C4-2B (cell line): ENCODE results near the gene POR.

Source experiments
- CTCF ChIP-seq: fragments of 450-650 bp; conservative IDR thresholded peaks from 2 replicates; pipeline ENCODE4 v1.5.1; 2017; ENCODE audit warnings: mild to moderate bottlenecking
- ZFX ChIP-seq: fragments of 450-650 bp; IDR thresholded peaks from 2 replicates; pipeline ENCODE4 v1.6.1; 2017

DNA sequence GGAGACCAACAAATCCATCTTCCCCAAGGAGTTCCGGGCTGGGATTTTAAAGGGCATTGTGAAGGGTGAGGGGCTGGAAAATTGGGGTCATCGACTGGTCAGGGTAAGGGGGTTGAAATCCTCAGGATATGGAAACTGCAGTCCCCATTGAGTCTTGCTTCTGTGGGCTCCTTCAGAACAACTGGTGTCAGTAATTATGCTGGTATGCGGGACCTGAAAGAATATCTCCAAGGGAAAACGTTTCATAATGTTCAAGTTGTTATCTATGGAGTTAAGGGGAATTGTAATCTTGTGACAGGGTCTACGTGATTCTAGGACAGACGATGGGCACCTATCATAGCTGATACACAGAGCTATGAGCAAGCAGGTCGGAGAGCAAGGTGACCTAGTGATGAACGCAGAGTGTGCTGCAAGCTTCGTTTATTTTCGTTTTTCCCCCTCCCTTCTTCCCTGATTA lies 36.6 kb upstream of the POR start:
- TF ChIP-seq CTCF: no peak
- no peak for TF ChIP-seq ZFX
